ENCODE measurements around the gene MTA1.
A peak's percentile ranks its signal among the peaks of the same experiment; 100 is the strongest.

MTA1 gene

DNA sequence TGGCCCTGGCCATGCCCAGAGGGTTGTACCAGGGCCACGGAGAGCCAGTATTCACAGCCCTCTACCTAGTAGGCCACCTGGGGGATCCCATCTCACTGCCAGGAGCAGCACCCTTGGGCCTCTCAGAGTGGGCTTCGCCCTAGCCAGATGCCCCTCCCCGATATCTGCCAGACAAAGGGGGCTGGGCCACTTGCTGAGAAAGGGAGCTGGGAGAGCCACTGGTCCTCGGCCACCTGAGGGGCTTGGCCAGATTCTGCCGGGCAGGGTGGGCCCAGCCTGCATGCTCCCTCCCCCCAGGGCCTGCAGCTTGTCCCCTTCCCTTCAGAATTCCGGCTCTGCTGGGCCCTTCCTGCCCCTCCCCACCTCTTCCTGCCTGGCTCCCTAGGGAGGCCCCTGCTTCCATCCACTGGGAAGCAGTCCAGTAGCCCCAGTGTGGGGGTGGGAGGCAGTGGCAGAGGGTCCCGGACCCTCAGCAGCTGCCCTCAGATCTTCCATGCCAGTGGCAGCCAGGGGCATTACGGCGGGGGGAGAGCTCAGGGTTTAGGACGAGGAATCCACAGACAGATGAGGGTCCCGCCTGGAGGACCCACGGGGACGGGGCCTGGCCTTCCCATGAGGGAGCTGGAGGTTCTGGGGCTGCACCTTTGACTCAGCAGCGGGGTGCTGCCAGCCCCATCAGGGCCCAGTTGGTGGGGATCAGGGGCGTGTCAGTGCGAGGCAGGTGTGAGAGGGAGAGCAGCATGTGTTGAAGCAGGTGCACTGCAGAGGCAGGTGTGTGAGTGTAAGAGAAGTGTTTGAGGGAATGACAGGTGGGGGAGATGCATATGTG is 57.4 kb downstream of the MTA1 start:
- DNase-seq (ENCODE audit: low spot score), result no peak

DNA sequence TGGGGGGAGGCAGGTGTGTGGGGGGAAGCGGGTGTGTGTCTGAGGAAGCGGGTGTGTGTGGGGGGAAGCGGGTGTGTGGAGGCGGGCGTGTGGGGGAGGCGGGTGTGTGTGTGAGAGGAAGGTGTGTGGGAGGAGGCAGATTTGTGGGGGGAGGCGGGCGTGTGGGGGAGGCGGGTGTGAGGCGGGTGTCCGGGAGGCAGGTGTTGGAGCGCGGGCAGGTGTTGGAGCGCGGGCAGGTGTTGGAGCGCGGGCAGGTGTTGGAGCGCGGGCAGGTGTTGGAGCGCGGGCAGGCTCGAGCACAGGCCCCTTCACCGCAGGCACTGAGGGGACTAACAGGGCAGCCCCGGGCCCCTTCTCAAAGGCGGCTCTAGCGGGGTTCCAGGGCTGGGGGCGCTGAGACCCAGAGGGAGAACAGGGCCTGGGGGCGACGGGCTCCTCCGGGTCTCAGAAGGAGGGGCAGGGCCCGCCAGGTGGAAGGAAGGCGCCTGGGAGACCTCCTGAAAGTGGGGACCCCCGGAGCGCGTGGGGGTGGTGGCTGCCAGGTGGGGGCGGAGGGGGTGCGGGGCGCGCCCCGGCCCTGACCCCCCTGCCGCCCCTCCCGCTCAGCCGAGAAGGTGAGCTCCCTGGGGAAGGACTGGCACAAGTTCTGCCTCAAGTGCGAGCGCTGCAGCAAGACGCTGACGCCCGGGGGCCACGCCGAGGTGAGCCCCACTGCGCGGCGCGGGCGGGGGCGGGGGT is 58.2 kb downstream of the MTA1 start:
- DNase-seq (ENCODE audit: low spot score), result no peak

DNA sequence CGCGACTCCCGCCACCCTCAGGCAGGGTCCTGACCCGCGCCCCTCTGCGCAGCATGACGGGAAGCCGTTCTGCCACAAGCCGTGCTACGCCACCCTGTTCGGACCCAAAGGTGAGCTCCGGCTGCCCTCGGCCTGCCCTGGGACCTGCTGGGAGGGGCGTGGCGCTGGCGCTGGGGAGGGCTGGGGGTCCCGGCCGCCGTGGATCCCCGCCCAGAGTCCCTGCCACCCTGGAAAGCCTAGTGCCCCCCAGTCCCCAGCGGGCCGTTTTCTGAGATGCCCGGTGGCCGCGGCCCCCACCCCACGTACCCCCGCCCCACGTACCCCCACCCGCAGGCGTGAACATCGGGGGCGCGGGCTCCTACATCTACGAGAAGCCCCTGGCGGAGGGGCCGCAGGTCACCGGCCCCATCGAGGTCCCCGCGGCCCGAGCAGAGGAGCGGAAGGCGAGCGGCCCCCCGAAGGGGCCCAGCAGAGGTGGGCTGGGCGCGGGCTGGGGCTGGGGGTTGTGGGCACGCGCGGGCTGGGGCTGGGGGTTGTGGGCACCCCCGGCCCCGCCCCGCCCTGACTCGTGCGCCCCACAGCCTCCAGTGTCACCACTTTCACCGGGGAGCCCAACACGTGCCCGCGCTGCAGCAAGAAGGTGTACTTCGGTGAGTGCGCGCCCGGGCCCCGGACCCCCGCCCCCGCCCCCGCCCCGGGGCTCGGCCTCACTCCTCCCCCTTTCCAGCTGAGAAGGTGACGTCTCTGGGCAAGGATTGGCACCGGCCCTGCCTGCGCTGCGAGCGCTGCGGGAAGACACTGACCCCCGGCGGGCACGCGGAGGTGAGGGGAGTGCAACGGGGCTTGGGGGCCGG is 59.0 kb downstream of the MTA1 start:
- DNase-seq (ENCODE audit: low spot score), result no peak

DNA sequence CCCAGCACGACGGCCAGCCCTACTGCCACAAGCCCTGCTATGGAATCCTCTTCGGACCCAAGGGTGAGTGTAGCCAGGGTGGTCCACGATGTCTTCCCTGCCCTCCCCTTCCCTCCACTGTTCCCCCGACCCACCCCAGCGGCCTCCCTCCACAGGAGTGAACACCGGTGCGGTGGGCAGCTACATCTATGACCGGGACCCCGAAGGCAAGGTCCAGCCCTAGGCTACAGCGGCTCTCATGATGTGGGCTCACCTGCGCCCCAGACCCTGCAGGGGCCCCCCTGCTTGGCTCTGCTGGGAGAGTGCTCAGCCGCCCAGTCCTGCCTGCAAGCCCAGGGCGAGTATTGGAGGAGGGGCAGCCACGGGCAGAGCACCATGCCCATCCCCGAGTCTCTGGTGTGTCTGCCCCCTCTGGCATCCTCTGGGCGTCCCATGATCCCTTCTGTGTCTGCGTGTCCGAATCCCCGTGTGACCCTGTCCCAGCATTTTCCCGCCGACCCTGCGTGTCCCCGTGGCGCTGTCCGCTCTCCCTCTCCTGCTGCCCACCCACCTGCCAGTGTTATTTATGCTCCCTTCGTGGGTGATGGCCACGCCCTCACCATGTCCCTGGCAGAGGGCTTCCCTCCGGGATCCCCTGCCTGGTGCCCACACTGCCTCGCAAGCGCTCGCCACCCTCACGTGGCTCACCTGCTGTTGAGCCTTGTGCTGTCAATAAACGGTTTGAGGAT is 60.0 kb downstream of the MTA1 start:
- no peak for DNase-seq (ENCODE audit: low spot score)

DNA sequence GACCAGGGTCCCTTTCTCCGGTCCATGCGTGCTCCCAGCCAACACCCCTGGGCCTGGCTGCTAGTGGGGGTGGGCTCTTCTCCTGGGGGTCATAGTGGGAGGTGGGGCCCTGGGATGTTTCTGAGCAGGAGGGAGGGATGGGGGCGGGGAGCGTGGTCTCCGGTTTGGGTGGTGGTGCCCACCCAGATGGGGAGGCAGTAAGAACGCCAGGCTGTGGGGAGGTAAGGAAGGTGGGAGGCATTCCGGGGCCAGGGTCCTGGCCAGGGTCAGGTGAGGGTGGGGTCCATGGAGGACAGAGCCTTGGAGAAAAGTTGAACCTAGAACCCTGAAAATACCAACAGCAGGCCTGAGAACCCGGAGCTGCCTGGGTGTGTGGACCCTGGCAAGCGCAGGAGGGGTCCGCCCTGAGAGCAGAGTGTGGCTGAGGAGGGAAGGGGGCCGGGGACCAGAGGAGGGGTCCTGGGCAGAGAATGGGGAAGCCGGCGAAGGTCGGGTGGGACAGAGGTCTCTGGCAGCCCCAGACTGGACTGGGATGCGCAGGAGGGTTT is 60.6 kb downstream of the MTA1 start:
- DNase-seq (ENCODE audit: low spot score), result no peak

DNA sequence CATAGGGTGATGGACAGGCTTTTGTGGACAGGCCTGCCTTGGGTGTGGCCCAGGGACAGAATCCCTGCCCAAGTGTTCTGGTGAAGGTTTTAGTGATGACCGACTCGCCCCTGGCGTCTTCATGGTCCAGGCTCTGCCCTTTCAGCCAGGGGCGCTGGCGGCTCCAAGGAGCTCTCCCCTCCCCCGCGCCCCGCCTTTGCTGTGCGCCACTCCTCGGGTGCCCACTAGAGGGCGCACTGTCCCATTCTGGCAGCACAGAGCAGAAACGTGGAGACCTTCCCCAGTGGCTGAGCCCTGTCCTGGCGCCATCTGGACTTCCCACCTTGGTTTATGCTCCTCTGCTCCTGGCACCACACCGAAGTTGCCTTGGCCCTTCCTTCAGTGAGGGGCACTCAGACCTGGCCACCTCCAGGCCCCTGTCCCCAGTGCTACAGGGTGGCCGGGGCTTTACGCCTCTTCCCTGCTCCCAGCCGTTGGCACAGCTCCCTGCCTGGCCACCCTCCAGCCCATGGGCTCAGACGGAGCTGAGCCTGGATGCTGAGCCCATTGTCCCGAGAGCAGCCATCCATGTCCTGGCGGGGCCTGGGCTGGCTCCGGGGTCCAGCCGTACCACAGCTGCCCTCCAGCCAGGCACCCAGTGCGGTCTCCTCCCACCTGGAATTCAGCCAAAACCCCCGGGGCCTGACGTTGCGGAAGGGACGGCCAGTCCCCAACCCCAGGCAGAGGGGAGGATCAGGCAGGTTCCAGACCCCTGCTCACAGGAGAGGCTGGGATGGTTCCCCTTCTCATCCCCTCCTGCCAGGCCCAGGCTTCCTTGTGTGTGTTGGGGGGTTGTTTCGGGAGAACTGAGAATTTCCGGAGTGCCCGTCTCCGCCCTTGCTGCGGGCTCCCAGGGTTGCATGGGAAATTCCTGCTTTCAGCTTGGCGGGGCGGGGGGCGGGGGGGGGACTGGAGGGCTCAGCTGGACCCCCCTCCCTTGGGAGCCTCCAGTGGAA is 61.5 kb downstream of the MTA1 start:
- DNase-seq (ENCODE audit: low spot score), result peak; percentile 98

DNA sequence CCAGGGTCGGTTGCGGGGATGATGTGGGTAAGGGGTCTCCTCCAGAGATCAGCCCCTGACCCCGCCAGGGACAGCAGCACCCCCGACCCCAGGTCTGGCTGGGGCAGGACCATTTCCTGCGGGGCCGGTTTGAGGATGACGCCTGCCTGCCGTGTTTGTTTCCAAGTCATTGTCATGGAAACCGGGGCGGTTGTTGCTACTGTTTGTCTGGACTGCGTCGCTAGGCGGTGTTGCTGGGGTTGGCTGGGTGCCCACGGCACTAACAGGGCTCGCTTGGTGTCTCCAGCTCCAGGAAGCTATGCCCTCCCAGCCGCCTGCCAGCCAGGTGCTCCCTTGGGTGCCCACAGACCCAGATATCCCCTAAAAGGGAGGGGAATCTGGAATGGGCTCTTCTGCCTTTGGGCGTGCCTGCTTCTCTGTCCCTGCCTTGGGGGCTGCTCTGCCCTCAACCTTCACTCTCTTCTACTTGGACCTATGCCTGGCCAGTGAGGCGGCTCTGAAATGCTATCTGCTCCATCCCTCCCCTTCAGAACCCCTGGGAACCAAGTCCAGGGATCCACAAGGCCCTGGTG is 62.3 kb downstream of the MTA1 start:
- DNase-seq (ENCODE audit: low spot score), result peak; percentile 98

DNA sequence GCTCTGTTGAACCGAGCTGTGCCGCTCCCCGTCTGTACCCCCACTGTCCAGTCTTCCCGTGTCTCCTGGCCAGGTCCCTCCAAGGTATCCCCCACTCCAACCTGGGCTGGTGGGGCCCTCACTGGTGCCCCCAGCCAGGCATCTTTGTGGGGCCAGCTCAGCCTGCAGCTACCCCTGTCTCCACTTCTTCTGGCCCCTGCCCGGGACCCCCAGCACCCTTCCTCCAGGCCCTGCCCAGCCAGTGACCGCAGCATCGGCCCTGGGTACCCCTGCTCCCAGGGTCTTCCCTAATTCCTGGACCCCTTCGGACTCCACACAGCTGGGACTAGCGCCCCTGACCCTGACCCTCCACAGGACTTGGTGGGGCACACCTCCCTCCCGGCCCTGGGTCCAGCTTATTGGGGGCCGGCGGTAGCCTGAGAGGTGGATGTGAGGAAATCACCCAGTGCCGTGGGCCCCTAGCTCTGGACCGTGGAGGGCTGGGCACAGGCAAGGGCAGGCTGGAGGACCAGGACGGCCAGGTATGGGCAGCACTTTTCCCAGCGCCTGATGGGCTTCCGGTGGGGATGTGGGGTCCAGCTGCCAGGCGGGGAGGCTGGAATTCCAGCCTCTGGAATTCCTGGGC is 63.0 kb downstream of the MTA1 start:
- DNase-seq (ENCODE audit: low spot score), result no peak

DNA sequence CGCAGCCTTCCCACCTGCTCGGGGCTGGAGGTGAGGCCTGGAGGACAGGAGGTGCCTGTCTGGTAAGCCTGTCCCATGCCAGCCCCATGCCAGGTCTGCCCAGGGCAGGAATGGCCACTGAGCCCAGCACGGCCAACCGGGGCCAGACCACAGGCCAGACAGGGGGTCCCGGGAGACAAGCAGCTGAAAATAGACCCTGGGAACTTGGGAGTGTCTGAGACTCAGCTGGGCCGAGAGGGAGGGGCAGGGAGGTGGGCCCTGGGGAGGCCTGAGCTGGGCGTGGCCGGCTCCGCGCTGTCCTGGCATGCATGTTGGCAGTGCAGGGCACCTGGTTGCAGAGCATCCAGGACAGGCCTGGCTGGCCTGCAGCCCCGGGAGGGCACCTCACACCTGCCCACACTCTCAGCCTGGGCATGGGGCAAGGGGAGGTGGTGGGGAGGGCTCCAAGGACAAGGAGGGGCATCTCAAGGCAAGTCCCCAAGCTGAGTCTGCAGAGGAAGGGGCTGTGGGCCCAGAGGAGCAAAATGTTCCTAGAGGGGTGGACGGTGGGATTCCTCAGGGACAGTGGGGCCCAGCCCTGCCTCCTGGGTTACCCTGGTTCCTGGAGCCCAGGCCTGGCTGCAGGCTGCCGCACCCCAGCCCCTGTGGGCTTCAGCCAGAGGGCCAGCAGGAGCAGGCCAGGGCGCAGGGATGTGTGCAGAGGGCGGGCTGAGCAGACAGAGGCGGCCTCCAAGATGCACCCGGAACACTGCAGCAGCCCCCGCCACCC is 63.9 kb downstream of the MTA1 start:
- no peak for DNase-seq (ENCODE audit: low spot score)

DNA sequence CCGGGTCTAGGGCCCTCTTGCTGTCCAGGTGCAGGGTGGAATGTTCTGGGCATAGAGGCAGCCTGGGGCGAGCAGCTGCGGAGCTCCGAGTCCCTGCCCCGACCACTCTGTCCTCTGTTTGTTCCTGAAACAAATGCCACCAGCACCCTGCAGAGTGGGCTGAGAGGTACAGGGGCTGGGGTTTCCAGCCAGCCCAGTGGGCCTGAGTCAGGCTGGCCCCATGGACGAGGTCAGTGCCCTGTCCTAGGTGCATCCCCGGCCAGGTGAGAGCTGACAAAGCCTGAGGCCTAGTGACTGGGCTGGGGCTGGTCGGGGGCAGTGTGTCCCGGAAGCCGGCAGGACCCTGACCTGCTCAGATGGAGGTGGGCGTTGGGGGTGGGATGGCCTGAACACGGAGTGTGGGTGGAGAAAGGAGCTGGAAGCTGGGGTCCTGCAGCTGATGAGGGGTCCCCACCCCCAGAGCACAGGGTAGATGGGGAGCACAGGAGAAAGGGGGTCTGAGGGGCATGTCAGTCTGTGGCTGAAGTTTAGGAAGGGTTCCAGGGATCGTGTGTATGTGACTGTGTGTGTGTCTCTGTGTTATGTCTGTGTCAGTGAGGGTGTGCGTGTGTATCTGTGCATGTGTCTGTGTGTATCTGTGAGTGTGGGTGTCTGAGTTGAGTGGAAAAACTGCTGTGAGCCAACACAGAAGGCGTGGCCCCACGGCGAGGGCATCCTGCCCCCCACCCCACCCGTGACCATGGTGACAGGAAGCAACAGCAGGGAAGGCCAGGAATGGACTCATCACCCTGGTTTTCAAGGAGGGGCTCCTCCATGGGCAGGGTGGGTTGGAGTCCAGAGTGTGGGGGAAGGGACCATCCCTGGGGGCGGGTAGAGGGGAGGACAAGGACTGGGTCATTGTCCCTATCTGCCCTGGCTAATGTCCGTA is 64.7 kb downstream of the MTA1 start:
- no peak for DNase-seq (ENCODE audit: low spot score)

DNA sequence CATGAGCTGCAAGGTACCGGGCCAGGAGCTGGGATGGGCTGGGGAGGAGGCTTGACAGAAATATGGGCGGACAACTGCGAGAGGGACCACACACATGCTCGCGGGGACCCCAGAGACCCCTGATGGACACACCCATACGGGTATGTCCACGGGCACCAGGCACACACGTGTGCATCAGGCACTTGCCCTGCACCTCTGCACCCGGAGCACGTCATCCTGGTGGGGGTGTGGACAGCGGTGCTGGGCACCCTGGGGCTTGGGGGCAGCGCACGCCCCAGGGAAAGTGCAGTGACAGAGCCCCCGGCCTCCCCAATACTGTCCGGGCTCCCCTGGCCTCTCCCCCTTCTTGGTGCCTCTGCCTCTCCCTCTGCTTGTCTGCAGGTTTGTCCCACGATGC is 65.4 kb downstream of the MTA1 start:
- DNase-seq (ENCODE audit: low spot score), result no peak

DNA sequence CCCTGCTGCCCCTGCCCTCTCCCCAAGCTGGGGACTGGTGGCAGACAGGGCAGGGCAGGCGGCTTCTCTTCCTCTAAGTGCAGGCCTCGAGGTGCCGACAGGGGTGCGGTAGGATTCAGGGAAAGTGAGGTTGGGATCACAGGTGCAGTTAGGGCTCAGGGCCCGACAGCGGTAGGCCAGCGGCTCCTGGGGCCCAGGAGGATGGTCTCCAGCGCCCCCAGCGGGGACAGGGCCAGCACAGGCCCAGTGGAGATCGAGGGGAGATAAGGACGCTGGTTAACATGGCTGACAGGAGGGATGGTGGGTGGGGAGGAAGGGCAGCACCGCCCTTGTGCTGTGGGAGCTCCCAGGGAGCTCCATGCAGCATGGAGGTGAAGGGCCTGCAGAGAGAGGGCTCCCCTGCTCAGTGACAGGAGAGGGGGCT is 66.1 kb downstream of the MTA1 start:
- DNase-seq (ENCODE audit: low spot score), result peak; percentile 88

DNA sequence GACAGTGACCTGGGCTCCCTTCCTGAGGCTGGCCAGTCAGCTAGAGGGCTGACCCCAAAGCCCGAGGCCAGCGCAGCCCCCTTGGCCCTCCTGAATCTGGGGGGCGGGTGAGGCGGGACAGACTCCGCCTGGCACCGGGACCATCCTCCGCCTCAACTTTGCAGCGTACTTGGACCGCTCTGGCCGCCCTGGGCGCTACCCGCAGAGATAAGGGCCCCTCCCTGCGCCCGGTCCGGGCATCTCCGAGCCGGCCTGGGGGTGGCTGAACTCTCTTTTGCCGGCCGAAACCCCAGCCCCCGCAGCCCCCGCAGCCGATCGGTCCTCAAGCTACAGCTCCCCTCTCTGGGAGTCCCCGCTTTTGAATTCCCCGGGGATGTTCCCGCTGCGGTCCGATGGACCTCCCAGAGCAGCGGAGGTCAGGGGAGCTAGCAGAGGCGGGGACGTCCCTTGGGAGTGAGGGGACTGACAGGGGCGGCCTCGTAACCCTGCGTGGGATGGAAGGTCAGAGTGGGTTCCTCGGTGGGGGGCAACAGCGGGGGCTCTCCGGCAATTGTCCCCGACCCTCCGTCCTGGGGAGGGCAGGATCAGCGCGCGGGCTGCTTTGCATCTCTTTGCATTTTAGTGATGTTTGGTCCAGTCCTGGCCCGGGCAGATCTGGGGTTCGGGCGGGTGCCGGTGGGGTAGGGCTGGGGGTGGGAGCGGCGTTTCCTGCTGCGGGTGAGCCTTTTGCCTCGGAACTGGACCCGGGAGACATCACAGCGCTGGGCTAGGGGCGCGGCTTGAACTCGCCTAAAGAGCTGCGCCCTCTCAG is 66.7 kb downstream of the MTA1 start, which contains the start of gene CRIP1:
Gene CRIP1, plus strand, starts transcription at position 724 of the 811 bp plus-strand sequence. CDS start 374 bp downstream, outside the sequence.
- DNase-seq (ENCODE audit: low spot score), result no peak

DNA sequence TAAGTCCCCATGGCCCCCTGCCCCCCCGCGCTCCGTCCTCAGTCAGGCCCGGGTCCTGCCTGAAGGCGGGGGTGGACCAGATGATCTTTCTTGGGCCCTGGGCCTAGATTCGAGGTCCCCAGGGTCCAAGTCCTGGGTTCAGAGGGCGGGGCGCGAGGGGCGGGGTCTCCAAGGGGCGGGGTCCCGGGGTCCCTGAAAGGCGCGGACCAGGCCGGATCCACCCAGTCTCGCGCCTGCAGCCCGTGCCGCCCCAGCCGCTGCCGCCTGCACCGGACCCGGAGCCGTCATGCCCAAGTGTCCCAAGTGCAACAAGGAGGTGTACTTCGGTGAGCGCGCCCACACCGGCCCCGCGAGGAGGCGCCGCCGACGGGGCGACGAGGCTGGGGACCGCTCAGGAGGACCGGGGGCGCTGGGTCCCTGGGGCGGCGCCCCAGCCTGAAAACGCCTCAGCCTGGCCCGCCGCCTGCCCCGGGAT is 67.4 kb downstream of the MTA1 start:
- DNase-seq (ENCODE audit: low spot score), result no peak

DNA sequence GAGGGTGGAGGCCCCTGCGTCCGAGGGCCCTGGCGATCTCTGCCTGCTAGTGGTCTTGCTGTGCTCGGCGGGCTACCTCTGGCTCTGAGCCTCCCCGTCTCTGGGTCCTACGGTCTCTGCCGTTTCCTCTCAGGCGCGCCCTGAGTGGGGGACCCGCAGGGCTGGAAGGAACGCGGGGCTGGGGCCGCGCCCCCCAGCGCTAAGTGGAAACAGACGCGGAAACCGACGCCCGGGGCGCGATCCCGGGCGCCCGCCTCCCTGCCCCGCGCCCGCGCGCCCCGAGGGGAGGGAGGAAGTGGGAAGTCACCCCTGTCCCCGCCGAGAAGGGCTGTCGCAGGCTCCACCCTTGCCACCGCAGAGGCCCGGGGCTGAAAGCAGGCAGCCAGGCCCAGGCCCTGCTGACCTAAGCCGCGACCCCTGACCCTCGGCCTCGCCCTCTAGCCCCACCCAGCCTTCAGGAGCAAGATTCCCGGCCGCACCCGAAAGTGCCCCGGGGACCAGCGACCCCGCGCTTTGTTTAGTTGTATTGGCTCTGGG is 67.9 kb downstream of the MTA1 start:
- DNase-seq (ENCODE audit: low spot score), result no peak
